Activated naive CD4-positive, alpha-beta T cell treated with anti-CD3 and anti-CD28 coated beads, Interleukin-2, amount 50 U/mL, for 16 hours (primary cell): ENCODE results near the gene NCAPG2.
"Not testable (repeated sequence)": the region's sequence is repeated elsewhere in the genome, so short reads cannot be mapped to it uniquely, and the experiment has no call there.

Source experiments
- DNase-seq: peaks from one replicate; pipeline ENCODE4 v3.0.0-alpha.2; 2020

Gene NCAPG2

GRCh38 chr7:158703679-158704523, 703 bp downstream of the NCAPG2 start:
- DNase-seq, result not testable (repeated sequence)

GRCh38 chr7:158702944-158703343, 1.7 kb downstream of the NCAPG2 start:
- DNase-seq, result no peak

- no peak for DNase-seq
Observed at GRCh38 chr7:158702196-158702595, 2.4 kb downstream of the NCAPG2 start.

GRCh38 chr7:158700008-158700407, 4.6 kb downstream of the NCAPG2 start:
- DNase-seq, result no peak

- DNase-seq, result no peak
Observed at GRCh38 chr7:158699341-158699740, 5.3 kb downstream of the NCAPG2 start.

GRCh38 chr7:158698657-158699195, 5.9 kb downstream of the NCAPG2 start:
- DNase-seq, result no peak

- DNase-seq, result not testable (repeated sequence)
Observed at GRCh38 chr7:158697597-158697996, 7.0 kb downstream of the NCAPG2 start.

GRCh38 chr7:158695726-158696452, 8.7 kb downstream of the NCAPG2 start:
- peak; percentile 41 for DNase-seq

- no peak for DNase-seq
Observed at GRCh38 chr7:158695056-158695455, 9.5 kb downstream of the NCAPG2 start.

- DNase-seq, result no peak
Observed at GRCh38 chr7:158694650-158695049, 10.0 kb downstream of the NCAPG2 start.

GRCh38 chr7:158689488-158689887, 15.1 kb downstream of the NCAPG2 start:
- DNase-seq, result no peak

- DNase-seq, result no peak
Observed at GRCh38 chr7:158687406-158687805, 17.2 kb downstream of the NCAPG2 start.

GRCh38 chr7:158685693-158686092, 18.9 kb downstream of the NCAPG2 start:
- no peak for DNase-seq

GRCh38 chr7:158684329-158684728, 20.3 kb downstream of the NCAPG2 start:
- no peak for DNase-seq

- DNase-seq, result no peak
Observed at GRCh38 chr7:158683541-158683940, 21.1 kb downstream of the NCAPG2 start.

GRCh38 chr7:158682456-158682855, 22.1 kb downstream of the NCAPG2 start:
- no peak for DNase-seq

GRCh38 chr7:158680754-158681153, 23.9 kb downstream of the NCAPG2 start:
- no peak for DNase-seq

GRCh38 chr7:158676906-158677305, 27.7 kb downstream of the NCAPG2 start:
- no peak for DNase-seq

GRCh38 chr7:158676171-158676840, 28.3 kb downstream of the NCAPG2 start:
- DNase-seq, result no peak

GRCh38 chr7:158672975-158673374, 31.6 kb downstream of the NCAPG2 start:
- DNase-seq, result no peak

GRCh38 chr7:158668086-158668485, 36.5 kb downstream of the NCAPG2 start:
- not testable (repeated sequence) for DNase-seq

GRCh38 chr7:158666966-158667678, 37.5 kb downstream of the NCAPG2 start:
- DNase-seq, result not testable (repeated sequence)

GRCh38 chr7:158666401-158666800, 38.2 kb downstream of the NCAPG2 start:
- no peak for DNase-seq
